Skeletal muscle satellite cell (primary cell): Measurements from ENCODE around the gene LYPLA2.
"Not testable (repeated sequence)": the region's sequence is repeated elsewhere in the genome, so short reads cannot be mapped to it uniquely, and the experiment has no call there.

Experiments used
- H3K27me3 ChIP-seq: 2 replicates; pipeline ENCODE4 v1.7.0; 2013; ENCODE audit warnings: low read length; ENCODE audit not compliant: control insufficient read depth, insufficient read depth
- H3K36me3 ChIP-seq: 2 replicates; pipeline ENCODE4 v1.7.0; 2013; ENCODE audit warnings: mild to moderate bottlenecking, control low read depth, low read length; ENCODE audit not compliant: insufficient read depth
- H3K4me1 ChIP-seq: 2 replicates; pipeline ENCODE4 v1.7.0; 2013; ENCODE audit warnings: low read length; ENCODE audit not compliant: control insufficient read depth, insufficient read depth
- H3K4me2 ChIP-seq: 2 replicates; pipeline ENCODE4 v1.7.0; 2013; ENCODE audit warnings: mild to moderate bottlenecking, low read length
- H3K4me3 ChIP-seq: 2 replicates; pipeline ENCODE4 v1.7.0; 2013; ENCODE audit warnings: low read length
- H3K9ac ChIP-seq: 2 replicates; pipeline ENCODE4 v1.7.0; 2013; ENCODE audit warnings: mild to moderate bottlenecking, low read depth, low read length, moderate library complexity
- H3K9me3 ChIP-seq: replicated peaks from 2 replicates; pipeline ENCODE4 v1.7.0; 2013; ENCODE audit warnings: mild to moderate bottlenecking, control low read depth, low read length

LYPLA2 gene

GRCh38 chr1:23797478-23798448 lies 6.8 kb downstream of the LYPLA2 start:
- H3K27me3 ChIP-seq: no peaks in the 10 kb centered on the region
- no peaks in the 10 kb centered on the region for H3K9me3 ChIP-seq
- H3K4me2 ChIP-seq: no peak overlapping the region
- no peak overlapping the region for H3K4me3 ChIP-seq
- peaks cover 27% of the 10 kb centered on the region for H3K4me1 ChIP-seq
- no peak overlapping the region for H3K9ac ChIP-seq
- H3K36me3 ChIP-seq: peaks cover 50% of the 10 kb centered on the region

DNA sequence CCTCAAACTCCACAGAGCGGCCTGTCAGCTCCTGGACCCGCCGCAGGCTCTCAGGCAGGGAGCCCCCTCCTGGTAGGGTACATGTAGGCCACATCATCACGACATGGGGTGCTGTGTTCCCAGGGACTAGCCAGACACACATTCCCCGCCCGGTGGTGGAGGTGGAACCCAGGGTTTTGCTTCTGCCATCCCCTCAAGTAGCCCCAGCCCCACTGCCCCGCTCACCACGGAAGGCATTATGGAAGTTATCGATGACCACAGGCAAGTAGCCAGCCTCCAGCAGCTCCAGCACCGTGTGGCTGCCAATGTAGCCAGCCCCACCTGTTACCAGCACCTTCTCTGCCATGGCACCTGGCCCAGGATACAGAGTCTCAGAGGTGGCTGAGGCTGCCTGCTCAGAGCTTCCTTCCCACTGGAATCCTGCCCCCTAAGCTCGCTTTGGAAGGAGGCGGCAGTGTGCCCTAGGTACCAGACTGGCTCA lies 7.8 kb downstream of the LYPLA2 start:
- peak overlapping the region; percentile 83 for H3K9ac ChIP-seq
- H3K4me2 ChIP-seq: peak overlapping the region; percentile 97
- H3K4me3 ChIP-seq: no peak overlapping the region
- H3K9me3 ChIP-seq: no peaks in the 10 kb centered on the region
- peaks cover 20% of the 10 kb centered on the region for H3K4me1 ChIP-seq
- no peaks in the 10 kb centered on the region for H3K27me3 ChIP-seq
- H3K36me3 ChIP-seq: peaks cover 40% of the 10 kb centered on the region

DNA sequence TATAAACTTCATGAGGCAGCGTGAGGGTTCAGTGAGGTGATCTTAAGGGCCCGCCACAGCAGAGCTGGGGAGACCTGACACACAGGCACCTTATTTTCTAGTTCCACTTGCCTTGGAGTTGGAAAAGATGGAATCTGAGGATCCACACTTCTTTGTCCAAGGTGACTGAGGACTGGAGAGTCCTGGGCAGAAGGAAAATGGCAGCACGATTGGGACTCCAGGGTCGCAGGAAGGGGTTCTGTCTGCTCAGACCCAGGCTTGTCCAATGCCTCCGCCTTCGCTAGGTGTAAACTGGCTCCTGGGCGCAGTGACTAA lies 8.3 kb downstream of the LYPLA2 start:
- Histone ChIP-seq H3K9me3 (no peaks in the 10 kb centered on the region), H3K27me3 (no peaks in the 10 kb centered on the region), H3K9ac (peak overlapping the region; percentile 83), H3K36me3 (peaks cover 39% of the 10 kb centered on the region), H3K4me1 (peaks cover 20% of the 10 kb centered on the region), H3K4me3 (peak overlapping the region; percentile 96), H3K4me2 (peak overlapping the region; percentile 97)

- Histone ChIP-seq H3K9ac (peak overlapping the region; percentile 83), H3K4me1 (peaks cover 20% of the 10 kb centered on the region), H3K36me3 (peaks cover 33% of the 10 kb centered on the region)
Observed at GRCh38 chr1:23799570-23800399, 8.8 kb downstream of the LYPLA2 start.

DNA sequence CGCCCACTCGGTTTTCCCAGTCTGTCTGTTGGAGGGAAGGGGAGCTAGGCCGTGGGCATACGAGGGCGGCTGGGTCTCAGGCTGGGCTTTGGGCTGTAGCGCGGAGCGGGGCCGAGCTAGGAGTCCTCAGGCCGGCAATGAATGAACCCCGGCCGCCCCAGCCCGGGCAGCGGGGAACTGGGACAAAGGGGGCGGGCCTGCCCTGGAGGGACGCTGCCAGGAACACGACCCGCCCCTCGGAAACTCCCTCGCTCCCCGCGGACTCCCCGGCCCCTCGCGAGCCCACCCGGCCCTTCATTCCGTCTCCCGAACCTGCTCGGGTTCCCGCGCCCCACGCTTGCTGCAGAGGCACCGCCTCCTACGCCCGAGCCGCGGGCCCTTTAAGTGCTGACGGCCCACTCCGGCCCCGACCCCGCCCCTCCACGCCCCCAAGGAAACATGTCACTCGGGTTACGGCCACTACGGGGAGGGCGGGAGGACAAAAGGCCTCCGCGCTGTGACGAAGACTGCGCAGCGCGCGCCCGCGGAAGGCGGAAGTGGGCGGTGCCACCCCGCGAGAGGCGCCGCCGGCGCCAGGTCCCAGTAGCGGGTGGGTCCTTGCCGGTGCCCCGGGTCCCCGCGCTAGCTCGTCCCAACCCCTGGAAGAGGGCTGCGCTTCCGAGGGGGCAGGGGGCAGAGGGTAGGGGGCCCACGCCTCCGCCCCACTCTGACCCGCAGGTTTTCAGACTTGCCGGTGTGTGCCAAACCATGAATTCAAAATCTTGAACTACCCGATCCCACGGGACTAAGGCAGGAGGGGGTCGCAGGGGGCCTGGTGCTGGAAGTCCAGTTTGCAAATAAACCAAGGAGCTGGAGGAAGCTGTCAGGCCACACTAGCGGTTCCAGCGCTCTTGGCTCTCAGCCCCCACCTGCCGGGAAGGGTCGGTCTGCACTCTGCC lies 9.7 kb downstream of the LYPLA2 start, which contains the start of gene GALE:
Gene GALE, minus strand, starts transcription at position 355 of the 938 bp plus-strand sequence. CDS start 1,747 bp downstream, outside the sequence.
- Histone ChIP-seq H3K4me3 (peak within 1 kb of the TSS; percentile 96), H3K9me3 (no peaks in the 10 kb centered on the region), H3K9ac (peak within 1 kb of the TSS; percentile 83), H3K4me2 (peak within 1 kb of the TSS; percentile 97), H3K36me3 (peaks cover 32% of the 10 kb centered on the region), H3K4me1 (peaks cover 20% of the 10 kb centered on the region), H3K27me3 (no peaks in the 10 kb centered on the region)

More at GRCh38 chr1:23799570-23800399, 8.8 kb downstream of the LYPLA2 start:
- Histone ChIP-seq H3K9me3 (no peaks in the 10 kb centered on the region), H3K27me3 (no peaks in the 10 kb centered on the region), H3K4me2 (peak overlapping the region; percentile 97), H3K4me3 (peak overlapping the region; percentile 96)

DNA sequence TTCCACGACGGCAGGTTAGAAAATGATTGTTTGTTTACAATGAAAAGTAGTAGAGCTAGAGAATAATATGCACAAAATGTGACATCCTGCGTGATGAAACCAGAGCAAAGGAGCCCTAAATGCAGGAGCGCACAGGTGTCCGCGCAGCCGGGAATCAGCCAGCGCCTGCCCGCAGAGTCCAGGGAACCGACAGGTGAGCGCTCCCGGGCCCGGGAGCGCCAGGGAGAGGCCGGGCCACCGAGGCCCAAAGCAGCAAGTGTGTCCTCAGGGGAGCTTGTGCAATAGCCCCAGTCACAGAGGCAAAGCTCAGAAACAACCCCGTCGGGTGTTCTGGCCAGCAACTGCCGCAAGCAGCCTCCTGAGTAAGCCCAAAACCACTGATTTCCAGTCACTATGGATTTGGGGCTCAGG lies 10.4 kb downstream of the LYPLA2 start:
- Histone ChIP-seq H3K4me2 (peak overlapping the region; percentile 97), H3K4me1 (peaks cover 20% of the 10 kb centered on the region), H3K4me3 (peak overlapping the region; percentile 96), H3K27me3 (no peaks in the 10 kb centered on the region), H3K36me3 (peaks cover 27% of the 10 kb centered on the region), H3K9ac (peak overlapping the region; percentile 83), H3K9me3 (no peaks in the 10 kb centered on the region)

GRCh38 chr1:23801876-23802275 lies 10.9 kb downstream of the LYPLA2 start:
- H3K27me3 ChIP-seq: no peaks in the 10 kb centered on the region
- H3K36me3 ChIP-seq: peaks cover 22% of the 10 kb centered on the region
- no peak overlapping the region for H3K4me3 ChIP-seq
- peaks cover 20% of the 10 kb centered on the region for H3K4me1 ChIP-seq
- no peaks in the 10 kb centered on the region for H3K9me3 ChIP-seq
- no peak overlapping the region for H3K4me2 ChIP-seq
- no peak overlapping the region for H3K9ac ChIP-seq

- H3K9ac ChIP-seq, H3K4me2 ChIP-seq, H3K9me3 ChIP-seq, H3K27me3 ChIP-seq, H3K4me3 ChIP-seq: not testable (repeated sequence)
- H3K36me3 ChIP-seq: peaks cover 25% of the 10 kb centered on the region
- H3K4me1 ChIP-seq: peaks cover 20% of the 10 kb centered on the region
Observed at GRCh38 chr1:23802809-23803342, 11.9 kb downstream of the LYPLA2 start.

DNA sequence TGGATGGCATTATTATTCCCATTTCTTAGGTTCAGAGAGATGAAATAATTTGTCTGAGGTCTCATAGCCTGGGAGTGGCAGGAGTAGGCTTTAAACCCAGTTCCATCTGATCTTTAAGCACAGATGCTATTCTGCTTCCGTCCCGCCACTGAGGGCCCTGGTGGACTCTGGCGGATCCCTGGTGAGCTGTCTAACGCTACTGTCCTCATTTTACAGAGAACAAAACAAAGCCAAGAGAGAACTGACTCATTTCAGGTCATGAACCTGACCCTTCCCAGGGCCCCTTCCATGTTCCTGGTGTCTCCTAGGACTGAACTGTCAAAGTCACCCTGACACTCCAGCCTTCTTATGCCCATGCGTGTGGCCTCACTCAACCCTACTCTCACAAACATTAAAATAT lies 12.7 kb downstream of the LYPLA2 start:
- Histone ChIP-seq H3K4me2 (no peak overlapping the region), H3K4me3 (no peak overlapping the region), H3K4me1 (peaks cover 19% of the 10 kb centered on the region), H3K36me3 (peaks cover 21% of the 10 kb centered on the region), H3K27me3 (no peaks in the 10 kb centered on the region), H3K9me3 (no peaks in the 10 kb centered on the region), H3K9ac (no peak overlapping the region)

DNA sequence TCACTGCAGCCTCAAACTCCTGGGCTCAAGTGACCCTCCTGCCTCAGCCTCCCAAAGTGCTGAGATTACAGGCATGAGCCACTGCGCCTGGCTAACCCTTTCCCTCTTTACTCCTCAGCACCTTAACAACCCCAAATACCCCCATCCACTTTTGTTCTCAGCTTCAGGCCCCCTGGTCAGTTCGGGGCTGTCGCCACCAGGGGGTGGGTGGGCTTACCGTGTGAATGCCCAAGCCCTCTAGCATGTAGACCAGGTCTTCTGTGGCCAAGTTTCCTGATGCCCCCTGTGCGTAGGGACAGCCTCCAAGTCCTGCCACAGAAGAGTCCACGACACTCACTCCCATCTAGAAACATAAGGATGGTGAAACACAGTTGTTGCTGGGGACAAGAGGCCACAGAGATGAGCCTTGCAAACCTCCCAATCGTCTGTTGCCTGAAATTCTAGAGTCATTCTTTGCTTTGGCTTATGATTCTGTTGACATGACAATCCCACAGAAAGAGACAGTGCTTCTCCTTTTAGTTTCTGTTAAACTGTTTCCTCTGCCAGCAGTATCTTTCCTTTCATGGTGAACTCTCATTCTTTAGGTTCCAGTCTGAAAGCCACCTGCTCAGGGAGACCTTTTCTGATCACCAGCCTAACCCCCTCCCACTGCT lies 13.4 kb downstream of the LYPLA2 start:
- Histone ChIP-seq H3K36me3 (peaks cover 15% of the 10 kb centered on the region), H3K4me3 (no peak overlapping the region), H3K27me3 (no peaks in the 10 kb centered on the region), H3K4me1 (peaks cover 13% of the 10 kb centered on the region), H3K4me2 (no peak overlapping the region), H3K9ac (no peak overlapping the region), H3K9me3 (no peaks in the 10 kb centered on the region)
